Jurkat, Clone E6-1 (cell line): ENCODE results near the gene UST.
"Not testable (repeated sequence)": the region's sequence is repeated elsewhere in the genome, so short reads cannot be mapped to it uniquely, and the experiment has no call there.

Experiments used
- DNase-seq: peaks from one replicate; pipeline ENCODE4 v3.0.0-alpha.2; 2011; ENCODE audit warnings: low read depth, low spot score
- H3K4me3 ChIP-seq: 2 replicates; pipeline ENCODE4 v1.5.1; 2011; ENCODE audit warnings: mild to moderate bottlenecking, low read length, control low read depth, moderate library complexity

Gene UST

DNA sequence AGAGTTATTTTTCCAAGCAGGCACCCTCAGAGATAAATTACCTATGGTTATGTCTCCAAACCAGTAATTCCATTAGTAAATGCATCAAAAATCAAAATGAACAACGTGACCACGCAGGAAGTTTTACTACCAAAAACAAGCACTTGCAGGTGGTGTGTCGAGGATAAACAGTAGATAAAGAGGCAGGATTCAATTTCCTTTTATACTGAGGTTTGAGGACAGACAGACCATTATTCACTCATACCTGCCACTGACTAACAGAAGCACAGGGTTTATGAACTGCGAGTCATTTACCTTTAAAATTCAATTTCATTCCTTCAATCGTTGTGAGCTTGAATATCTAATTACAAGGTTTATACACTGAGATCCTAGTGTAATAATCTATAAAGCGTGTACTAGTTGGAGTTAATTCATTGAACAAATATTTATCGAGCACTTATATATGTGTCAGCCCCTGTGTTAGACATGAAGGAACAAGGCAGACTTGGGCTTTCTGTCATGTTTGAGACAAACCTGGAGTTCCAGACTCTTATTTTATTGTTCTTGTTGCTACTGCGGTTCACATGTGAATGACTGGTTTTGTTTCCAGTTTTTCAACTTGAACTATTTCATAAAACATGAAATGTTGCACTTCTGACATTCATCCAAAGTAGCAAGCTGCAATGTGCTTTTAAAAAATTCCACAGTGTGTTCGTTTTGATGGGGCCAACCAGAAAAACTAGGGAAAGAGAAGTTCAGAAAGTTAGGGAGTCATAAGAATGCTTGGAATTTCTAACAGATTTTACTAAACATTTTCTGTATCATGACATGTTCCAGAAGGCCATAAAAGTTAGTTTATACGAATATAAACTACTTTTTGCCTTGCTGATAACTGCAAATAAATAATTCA lies 205.6 kb downstream of the UST start:
- no peak for DNase-seq
- no peak overlapping the region for H3K4me3 ChIP-seq

DNA sequence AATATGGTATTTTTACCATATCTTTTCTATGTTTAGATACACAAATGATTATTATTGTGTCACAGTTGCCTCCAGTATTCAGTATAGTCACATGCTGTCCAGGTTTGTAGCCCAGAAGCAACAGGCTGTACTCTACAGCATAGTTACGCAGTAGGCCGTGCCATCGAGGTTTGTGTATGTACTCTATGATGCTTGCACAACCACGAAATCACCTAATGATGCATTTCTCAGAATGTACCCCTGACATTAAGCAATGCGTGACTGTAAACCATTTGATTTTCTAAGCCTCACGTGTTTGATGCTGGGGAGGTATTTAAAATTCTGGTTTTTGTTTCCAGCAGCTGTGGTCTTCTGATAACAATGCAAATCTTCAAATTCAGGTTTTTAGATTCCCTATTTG lies 207.6 kb downstream of the UST start:
- no peak overlapping the region for H3K4me3 ChIP-seq
- DNase-seq, result no peak

DNA sequence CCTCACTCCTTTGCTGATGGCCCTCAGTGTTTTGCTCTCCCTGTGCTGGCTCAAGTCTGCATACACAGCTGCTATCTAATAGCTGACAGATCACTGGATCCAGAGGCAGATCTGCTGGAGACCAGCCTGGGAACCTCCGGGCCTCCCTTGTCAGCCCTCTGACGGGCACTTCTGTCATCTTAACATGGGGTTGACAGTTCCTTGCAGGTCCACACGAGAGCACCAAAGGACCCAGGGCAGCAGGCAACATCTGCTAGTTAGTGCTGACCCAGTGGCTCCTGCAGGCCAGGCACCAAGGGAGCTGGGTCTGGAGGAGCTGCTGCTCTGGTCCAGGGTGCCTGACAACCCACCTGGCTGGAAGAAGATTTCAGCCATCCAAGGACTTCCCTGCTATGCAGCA lies 208.1 kb downstream of the UST start:
- no peak overlapping the region for H3K4me3 ChIP-seq
- DNase-seq, result no peak

DNA sequence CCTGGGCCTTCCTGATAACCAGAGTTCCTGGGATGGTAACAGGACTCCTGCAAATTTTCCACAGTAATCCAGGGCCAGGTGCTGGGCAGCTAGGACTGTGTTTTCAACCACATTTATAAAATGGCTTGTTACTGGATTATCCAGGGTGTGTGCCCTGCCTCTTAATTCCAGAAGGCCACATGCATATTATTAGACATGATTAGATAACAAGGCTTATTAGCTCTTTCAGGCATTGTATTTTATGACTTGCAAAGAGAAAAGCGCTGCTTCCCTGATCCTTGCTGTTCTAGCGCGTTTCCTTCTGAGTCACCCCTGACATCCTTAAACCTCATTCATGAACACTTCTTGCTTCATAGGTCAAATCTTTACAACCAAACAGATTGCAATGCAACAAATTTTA lies 208.6 kb downstream of the UST start:
- no peak for DNase-seq
- no peak overlapping the region for H3K4me3 ChIP-seq

DNA sequence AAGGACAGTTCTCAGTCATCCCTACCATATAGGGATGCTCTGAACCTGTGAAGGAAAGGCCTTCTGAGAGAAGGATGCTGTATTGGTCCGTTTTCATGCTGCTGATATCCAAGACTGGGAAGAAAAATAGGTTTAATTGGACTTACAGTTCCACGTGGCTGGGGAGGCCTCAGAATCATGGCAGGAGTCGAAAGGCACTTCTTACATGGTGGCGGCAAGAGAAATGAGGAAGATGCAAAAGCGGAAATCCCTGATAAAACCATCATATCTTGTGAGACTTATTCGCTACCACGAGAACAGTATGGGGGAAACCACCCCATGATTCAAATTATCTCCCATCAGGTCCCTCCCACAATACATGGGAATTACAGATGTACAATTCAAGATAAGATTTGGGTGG lies 209.3 kb downstream of the UST start:
- DNase-seq, result not testable (repeated sequence)

DNA sequence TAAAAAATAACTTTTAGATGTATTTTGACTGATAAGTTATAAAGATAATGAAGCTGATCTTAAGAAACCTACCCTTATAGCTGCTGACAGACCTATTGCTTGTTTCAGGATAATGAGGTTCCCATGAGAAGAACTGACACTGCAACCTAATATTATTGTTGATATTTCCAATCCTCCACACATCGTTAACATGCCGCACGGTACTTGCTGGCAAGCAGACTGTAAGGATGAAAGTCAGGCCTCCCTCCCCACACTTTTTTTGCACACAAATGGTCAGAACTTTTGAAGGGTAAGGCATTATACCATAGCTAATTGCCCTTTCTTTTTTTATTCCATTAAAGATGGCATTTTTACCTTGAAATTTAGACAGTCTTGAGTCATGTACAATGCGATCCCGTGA lies 210.9 kb downstream of the UST start:
- no peak for DNase-seq
- H3K4me3 ChIP-seq, result no peak overlapping the region

More for the DNA sequence above, 209.3 kb downstream of the UST start:
- H3K4me3 ChIP-seq, result not testable (repeated sequence)

DNA sequence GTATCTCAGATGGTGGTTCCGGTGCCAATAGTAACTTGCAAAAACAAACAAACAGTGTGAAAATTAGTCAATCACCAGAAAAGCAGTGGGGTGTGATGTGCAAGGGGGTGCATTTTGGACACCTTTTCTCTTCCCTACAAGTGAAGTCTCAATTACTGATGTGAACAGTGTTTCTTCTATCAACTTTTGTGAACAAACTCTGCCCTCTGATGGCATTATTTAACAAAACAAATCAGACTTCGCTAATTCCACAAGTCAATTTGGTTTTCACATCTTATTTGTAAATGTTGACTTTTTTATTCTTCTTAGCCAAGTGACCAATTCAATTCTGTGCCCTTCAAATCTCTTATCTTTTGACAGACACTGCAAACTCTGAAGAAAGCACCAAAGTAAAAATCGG lies 212.2 kb downstream of the UST start:
- no peak for DNase-seq
- no peak overlapping the region for H3K4me3 ChIP-seq

DNA sequence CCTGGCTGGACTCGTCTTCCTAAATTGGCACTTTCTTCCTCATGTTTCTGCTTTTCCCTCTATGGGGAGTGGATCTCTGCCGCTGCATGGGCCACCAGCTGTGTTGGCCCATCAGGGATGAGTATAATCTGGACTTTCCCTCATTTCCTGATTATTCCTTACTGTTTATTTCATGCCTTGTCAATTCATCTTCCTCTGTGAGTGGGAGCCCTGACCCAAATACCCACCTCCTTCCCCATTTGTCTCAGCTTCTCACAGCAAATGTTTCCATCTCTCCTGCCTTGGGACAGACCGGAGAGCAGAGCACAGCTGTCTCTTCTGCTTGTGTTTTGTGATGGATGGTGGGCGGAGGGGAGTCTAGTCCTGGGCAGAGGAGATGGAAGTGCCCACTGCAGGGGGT lies 212.7 kb downstream of the UST start:
- DNase-seq, result no peak
- H3K4me3 ChIP-seq, result no peak overlapping the region

DNA sequence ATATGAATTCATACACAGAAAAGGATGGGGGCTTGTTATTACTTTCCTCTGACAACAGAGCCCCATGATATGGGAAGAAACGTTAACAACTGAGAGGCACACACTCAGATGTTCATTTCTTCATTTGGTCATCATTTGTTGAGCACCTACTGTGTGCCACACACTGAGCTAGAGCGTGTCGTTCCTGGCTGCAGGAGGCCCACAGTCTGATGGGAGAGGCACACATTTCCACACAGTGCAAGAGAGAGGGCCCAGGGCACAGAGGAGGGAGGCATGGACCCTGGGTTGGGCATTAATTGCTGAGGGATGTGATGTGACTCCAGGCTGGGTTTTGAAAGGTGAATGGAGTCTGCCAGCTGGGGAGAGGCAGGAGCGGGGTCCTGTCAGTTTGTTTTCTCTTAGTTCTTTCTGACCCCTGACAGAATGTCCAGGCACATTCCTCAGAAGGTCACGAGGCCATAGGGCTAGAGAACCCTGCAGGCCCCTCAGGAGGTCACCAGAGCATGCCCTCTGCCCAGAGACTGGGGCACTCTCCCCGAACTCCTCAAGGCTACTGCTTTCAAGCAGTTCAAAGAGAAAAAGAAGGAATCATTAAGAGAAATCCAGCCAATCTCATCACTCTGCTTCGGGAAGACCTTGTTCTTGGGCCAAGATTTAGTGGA lies 216.2 kb downstream of the UST start:
- H3K4me3 ChIP-seq, result no peak overlapping the region
- DNase-seq, result no peak

DNA sequence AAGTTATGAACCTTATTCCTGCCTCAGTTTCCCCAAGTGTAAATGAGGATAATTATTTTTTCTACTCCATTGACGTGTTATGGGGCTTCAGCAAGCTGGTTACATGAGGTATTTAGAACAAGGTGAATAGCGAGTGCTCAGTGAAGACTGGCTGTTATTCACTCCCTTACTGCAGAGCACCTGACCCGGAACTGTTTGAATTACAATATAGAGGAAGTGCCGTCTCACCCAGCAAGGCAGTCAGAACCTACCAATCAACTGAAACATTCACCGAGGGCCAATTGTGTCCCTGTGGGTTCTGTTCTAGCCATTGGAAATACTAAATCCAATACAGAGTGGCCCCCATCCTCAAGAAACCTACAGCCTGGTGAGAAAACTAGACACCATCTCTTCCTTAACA lies 216.9 kb downstream of the UST start:
- DNase-seq, result no peak

DNA sequence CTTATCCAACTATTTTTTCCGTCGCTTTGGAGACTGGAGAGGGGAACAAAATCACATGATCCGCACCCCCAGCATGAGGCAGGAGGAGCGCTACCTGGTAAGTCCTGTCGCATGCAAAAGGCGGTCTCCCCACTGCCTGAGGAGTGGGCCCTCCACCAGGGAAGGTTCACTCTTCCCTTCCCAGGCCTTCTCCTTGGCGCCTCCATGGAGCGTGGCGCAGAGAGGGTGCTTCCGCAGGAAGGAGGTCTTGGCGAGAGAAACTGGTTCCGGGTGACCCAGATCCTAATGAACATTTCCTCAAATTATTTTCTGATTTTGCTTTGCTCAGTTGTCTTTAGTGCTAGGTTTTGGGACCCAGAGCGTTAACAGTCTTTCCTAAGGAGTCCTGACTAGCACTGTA lies 217.6 kb downstream of the UST start:
- DNase-seq, result no peak
- H3K4me3 ChIP-seq, result no peak overlapping the region

More for the DNA sequence above, 216.9 kb downstream of the UST start:
- H3K4me3 ChIP-seq, result no peak overlapping the region

DNA sequence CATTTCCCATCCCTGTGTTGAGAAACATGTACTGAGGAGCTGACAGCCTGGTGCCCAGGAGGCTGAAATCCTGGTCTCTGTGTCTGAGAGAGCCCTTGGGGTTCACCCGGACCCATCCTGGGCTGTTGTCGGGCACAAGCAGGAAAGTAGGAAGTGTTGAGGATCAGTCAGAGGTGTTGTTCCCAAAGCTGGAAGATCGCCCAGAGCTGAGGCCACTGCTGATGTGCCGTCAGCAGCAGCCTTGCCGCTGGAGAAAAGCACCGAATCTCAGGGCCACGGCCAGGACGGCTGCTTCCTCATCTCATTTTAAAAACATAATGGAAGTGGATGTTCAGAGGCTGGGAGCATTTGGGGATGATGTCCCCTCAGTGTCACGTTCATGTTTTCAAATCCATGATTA lies 218.5 kb downstream of the UST start:
- no peak overlapping the region for H3K4me3 ChIP-seq
- DNase-seq, result no peak

DNA sequence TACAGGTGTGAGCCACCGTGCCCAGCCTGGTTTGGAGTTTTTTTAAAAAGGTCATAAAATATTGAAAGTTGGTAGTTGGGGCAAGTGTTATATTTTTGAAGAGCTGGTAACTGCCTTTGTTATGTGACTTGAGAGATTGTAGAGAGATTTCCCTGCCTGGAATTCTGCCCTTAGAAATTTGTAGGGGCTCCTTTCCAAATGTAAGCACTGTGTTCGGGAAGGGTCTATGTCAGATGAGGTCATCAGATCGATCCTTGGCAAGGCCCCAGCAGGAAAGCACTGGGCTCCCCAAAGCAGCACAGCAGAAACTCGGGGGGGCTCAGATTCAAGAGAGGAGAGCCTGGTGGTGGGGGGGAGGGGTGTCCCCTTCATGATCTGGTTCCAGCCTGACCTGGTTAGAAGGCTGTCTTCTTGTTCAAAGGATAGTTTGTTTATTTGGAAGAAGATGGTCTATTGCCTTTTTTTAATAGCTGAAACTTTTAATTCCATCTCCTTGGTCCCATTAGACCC lies 220.2 kb downstream of the UST start:
- H3K4me3 ChIP-seq, result no peak overlapping the region
- DNase-seq, result no peak

DNA sequence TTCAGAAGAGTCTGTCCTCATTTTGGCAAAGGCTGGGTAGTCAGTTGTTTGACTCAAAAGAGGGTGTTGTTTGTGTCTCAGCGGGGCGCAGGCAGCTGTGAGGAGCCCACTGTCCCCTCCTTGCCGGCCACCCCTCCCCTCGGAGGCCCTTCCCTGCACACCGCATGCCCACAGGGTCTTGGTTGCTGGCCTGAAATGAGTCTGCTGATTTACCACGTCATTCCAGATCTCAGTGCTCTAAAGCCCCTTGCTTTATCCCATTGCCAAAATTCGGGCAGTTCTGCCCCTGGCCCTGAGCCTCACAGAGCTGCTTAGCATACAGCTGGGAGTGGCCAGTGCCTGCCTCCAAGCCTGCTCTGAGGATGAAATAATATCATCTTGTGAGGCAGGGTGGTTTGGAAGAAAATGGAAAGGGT lies 220.7 kb downstream of the UST start:
- no peak overlapping the region for H3K4me3 ChIP-seq
- DNase-seq, result no peak

DNA sequence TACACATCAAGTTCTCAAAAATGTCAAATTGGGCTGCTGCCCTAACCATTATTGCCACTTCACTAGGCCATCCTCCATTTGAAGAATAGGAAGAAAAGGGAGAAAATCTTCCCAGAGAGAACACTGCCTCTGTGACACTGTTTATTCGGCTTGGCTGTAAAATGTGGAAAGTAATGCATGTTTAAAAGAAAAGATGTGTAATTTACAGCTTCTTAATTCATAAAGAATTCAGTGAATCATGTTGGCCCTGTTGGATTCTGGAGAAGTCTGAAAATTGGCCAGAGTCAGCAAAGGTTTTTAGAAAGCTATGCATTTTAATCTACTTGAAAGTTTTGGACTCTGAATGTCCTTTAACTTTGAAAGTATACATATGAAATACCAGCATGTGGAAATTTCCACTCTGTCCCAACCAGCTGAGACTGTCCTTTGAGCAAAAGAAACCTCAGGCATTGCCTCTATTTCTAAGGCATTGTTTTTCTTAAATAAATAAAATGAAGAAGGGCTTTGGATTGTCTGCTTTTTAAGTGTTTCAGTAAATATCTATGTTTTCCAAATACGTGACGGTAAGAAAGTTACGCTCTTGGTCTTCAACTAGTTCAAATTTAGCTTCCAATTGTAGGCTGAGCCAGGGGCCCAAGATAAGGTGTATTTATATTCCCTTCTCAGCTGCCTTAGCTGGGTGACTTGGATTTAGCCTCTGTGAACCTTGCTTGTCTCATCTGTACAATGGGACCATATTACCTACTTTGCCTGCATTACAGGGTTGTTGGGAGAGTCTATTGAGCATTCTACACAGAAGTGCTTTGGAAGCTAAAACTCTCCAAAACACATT lies 222.2 kb downstream of the UST start:
- H3K4me3 ChIP-seq, result no peak overlapping the region
- DNase-seq, result no peak

DNA sequence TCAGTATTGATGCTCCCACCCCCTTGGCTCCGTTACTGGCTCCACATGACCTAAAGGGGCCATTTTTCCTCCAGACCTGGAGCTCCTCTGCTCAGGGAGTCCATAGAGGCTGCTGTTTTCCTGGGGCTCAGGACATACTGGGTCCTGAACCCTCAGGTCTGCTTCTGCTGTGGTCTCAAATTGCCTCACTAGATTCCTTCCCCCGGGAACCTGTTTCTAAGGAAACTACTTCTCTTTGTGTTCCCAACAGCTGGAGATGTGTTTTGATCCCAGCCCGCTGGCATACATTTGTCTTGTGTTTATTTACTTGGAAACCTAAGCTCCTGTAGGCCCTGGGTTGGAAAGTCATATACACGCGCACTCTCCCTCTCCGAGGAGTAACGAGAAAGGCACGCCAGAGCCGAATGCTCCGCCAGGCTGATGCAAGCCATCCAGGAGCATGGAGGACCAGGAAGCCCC lies 222.8 kb downstream of the UST start:
- no peak for DNase-seq
- H3K4me3 ChIP-seq, result no peak overlapping the region

DNA sequence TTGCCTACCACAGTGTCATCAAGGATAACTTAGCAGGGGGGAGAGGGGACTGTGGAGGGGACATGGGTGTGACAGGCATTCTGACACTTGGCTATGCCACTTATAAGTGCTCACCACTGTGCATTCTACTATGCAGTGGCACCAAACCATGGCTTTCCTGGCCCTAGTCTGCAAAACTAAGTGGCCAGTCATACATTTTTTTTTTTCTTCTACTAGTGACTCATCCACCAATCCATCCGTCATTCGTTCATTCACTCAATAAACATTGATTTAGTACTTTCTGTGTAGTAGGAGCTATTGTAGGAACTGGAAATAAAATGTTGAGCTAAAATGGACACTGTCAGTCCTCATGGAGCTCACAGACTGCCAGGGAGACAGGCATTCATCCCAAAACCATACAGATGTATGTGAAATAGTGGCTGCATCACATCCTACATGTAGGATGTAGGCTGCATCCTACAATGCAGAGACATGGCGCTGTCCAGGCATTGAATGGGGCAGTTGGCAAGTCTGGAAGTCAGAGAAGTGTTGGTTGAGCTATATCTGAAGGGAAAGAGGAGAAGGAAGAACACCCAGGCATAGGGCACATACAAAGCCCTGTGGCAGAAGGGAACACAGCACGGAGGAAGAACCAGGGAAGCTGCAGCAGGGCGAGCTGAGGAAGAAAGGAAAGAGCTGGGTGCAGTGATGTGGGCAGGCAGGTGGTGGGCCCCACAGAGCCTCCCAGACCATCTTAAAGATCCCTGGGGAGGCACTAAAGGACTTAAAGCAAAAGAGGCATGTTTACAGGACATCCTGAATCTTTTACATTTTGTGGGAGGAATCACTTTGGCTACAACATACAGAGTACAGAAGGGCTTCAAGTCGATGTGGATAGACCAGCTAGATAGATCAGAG lies 224.4 kb downstream of the UST start:
- H3K4me3 ChIP-seq, result no peak overlapping the region
- no peak for DNase-seq

DNA sequence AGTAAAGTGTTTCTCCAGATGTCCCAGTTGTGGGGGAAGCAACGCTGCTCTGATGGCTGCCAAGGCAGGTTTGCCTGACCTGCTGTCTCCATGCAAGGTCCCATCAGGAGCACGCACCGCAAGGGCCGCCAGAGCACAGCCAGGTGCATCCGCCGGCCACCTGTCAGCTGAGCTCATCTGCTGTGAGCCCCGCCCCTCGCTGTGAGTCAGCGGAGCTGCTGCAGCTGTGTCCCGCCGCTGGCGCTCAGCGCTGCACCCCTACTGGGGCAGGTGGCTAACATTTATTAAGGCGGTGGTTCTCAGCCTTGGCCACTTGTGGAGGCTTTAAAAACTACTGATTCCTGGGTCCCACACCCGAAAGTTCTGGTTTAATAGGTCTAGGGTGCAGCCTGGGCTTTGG lies 225.7 kb downstream of the UST start:
- no peak overlapping the region for H3K4me3 ChIP-seq
- peak; percentile 35 for DNase-seq
